ENCODE measurements around the gene KCTD16.

The KCTD16 gene

DNA sequence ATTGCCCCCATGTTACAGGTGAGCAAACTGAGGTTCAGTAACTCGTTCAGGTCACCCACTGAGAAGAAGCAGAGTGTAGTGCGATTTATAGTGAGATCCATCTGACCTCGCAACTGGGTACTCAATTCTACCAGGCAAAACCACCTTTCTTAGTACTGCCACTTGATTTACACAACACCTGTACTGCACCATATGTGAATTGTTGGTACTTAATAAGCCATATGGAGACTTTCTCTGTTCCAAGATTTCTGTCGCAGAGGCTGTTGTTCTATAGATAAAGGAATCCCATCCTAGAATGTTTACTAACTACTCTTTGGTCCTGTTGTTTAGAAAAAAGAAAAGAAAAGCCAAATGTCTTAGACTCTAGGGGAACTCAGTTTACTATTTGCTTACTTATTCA is 287.5 kb downstream of the KCTD16 start:
- no peak for DNase-seq (ENCODE audit: low spot score)
- ATAC-seq (ENCODE audit: low read depth) = no peak

DNA sequence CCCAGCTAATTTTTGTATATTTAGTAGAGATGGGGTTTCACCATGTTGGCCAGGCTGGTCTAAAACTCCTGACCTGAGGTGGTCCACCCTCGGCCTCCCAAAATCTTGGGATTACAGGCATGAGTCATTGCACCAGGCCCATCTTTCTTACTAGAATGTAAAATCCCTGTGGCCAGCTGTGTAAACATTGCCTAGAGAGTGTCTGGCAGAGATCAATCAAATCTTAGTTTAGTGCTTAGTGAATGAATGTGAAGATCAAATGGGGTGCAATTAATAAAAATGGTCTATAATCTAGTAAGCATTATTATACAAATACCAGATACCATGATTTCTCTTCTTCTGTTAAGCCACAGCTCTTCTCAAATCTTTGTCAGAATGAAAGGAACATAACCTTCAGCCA is 289.9 kb downstream of the KCTD16 start:
- no peaks in the 10 kb centered on the region for H3K9me3 ChIP-seq (ENCODE audit: severe bottlenecking)
- TF ChIP-seq, protein P1, sequence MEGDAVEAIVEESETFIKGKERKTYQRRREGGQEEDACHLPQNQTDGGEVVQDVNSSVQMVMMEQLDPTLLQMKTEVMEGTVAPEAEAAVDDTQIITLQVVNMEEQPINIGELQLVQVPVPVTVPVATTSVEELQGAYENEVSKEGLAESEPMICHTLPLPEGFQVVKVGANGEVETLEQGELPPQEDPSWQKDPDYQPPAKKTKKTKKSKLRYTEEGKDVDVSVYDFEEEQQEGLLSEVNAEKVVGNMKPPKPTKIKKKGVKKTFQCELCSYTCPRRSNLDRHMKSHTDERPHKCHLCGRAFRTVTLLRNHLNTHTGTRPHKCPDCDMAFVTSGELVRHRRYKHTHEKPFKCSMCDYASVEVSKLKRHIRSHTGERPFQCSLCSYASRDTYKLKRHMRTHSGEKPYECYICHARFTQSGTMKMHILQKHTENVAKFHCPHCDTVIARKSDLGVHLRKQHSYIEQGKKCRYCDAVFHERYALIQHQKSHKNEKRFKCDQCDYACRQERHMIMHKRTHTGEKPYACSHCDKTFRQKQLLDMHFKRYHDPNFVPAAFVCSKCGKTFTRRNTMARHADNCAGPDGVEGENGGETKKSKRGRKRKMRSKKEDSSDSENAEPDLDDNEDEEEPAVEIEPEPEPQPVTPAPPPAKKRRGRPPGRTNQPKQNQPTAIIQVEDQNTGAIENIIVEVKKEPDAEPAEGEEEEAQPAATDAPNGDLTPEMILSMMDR (IDR thresholded peaks at IDR 0.05; ENCODE audit: poor library complexity, severe bottlenecking) = no peak
- ATAC-seq (ENCODE audit: low read depth) (no peak), DNase-seq (ENCODE audit: low spot score) (no peak)
- no peak overlapping the region for H3K4me3 ChIP-seq (ENCODE audit: severe bottlenecking)
- H3K36me3 ChIP-seq (ENCODE audit: low read depth) = no peaks in the 10 kb centered on the region
- peaks cover 10% of the 10 kb centered on the region for H3K27me3 ChIP-seq (ENCODE audit: insufficient read depth, poor library complexity, severe bottlenecking)
- no peaks in the 10 kb centered on the region for H3K4me1 ChIP-seq (ENCODE audit: insufficient read depth, poor library complexity, severe bottlenecking)
- no peak overlapping the region for H3K27ac ChIP-seq (ENCODE audit: poor library complexity, severe bottlenecking)

More for the DNA sequence above, 287.5 kb downstream of the KCTD16 start:
- H3K4me1 ChIP-seq (ENCODE audit: insufficient read depth, poor library complexity, severe bottlenecking) = no peaks in the 10 kb centered on the region
- no peak overlapping the region for H3K4me3 ChIP-seq (ENCODE audit: severe bottlenecking)
- peaks cover 6% of the 10 kb centered on the region for H3K27me3 ChIP-seq (ENCODE audit: insufficient read depth, poor library complexity, severe bottlenecking)
- no peaks in the 10 kb centered on the region for H3K36me3 ChIP-seq (ENCODE audit: low read depth)
- H3K9me3 ChIP-seq (ENCODE audit: severe bottlenecking) = no peaks in the 10 kb centered on the region
- TF ChIP-seq, protein P1 (IDR thresholded peaks at IDR 0.05; ENCODE audit: poor library complexity, severe bottlenecking) = no peak
- no peak overlapping the region for H3K27ac ChIP-seq (ENCODE audit: poor library complexity, severe bottlenecking)

DNA sequence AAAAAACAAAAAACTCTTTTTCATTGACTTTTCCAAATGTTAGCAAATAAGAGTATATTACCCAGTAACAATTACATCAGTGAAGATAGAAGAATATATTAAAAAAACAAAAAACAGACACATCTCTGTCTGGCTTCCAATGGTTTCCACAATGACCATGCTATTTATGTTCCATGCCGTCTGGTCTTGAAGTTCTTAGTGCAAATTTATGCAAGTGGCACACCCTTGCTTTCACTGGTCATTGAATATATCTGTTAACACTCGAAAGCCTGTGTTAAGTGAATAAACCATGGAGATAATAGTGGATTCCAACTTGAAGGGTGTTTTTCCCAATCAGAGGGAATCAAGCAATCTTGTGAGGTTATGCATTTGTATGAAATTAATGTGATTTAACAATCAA is 291.9 kb downstream of the KCTD16 start:
- Histone ChIP-seq H3K9me3 (ENCODE audit: severe bottlenecking) (no peaks in the 10 kb centered on the region), H3K36me3 (ENCODE audit: low read depth) (no peaks in the 10 kb centered on the region), H3K4me1 (ENCODE audit: insufficient read depth, poor library complexity, severe bottlenecking) (no peaks in the 10 kb centered on the region), H3K27ac (ENCODE audit: poor library complexity, severe bottlenecking) (no peak overlapping the region), H3K4me3 (ENCODE audit: severe bottlenecking) (no peak overlapping the region), H3K27me3 (ENCODE audit: insufficient read depth, poor library complexity, severe bottlenecking) (peaks cover 4% of the 10 kb centered on the region)
- TF ChIP-seq, protein P1 (IDR thresholded peaks at IDR 0.05; ENCODE audit: poor library complexity, severe bottlenecking) = no peak
- DNase-seq (ENCODE audit: low spot score) (no peak), ATAC-seq (ENCODE audit: low read depth) (no peak)

DNA sequence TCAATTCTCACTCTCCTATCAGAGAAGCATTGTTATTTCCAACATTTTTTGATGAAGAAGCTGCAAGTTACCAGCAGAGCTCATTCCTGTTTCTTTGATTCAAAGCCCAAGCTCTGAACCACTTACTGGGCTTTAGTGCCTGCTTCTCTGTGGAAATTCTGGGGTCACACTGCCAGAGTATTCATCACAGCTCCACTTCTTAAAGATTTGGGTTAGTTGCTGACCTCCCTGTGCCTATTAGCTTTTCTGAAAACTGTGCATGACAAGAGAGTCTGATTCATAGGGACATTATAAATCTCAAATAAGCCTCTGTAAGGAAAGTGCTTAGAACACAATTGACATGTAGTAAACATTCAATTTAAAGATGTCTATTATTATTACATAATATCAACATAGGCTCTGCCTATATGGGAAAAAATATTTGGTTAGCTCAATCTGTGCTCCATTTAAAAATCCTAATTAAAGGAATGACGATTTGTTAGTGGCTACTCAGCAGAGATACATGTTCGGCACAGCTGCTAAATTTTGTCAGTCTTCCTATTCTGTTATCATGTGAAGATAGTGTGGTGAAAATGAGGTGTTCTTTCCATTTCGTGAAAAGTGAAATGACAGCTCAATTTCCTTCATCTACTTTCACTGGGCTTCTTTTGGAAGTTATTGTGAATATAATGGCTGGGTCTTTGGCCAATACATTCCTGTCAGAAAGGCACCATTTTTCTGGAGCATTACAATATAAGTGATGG is 293.0 kb downstream of the KCTD16 start:
- DNase-seq (ENCODE audit: low spot score) (no peak), ATAC-seq (ENCODE audit: low read depth) (no peak)
- H3K36me3 ChIP-seq (ENCODE audit: low read depth) = no peaks in the 10 kb centered on the region
- H3K4me1 ChIP-seq (ENCODE audit: insufficient read depth, poor library complexity, severe bottlenecking) = no peaks in the 10 kb centered on the region
- H3K4me3 ChIP-seq (ENCODE audit: severe bottlenecking) = no peak overlapping the region
- TF ChIP-seq, protein P1 (IDR thresholded peaks at IDR 0.05; ENCODE audit: poor library complexity, severe bottlenecking) = no peak
- no peak overlapping the region for H3K27ac ChIP-seq (ENCODE audit: poor library complexity, severe bottlenecking)
- H3K9me3 ChIP-seq (ENCODE audit: severe bottlenecking) = no peaks in the 10 kb centered on the region
- peaks cover 4% of the 10 kb centered on the region for H3K27me3 ChIP-seq (ENCODE audit: insufficient read depth, poor library complexity, severe bottlenecking)

DNA sequence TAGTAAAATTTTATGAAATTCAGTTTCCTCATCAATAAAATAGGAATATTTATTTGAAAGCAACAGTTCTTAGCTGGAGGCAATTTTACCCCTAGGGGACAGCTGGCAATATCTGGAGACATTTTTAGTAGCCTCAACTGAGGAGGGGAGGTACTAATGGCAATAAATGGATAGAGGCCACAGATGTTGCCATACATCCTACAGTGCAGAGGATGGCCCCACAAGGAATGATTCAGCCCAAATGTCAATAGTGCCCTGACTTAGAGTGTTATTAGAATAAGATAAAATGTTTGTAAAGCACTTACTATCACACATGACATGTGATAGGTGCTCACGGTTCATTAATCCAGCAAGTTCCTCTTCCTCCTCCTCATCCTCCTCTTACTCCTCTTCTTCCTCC is 293.6 kb downstream of the KCTD16 start:
- ATAC-seq (ENCODE audit: low read depth) (no peak), DNase-seq (ENCODE audit: low spot score) (no peak)
- H3K27ac ChIP-seq (ENCODE audit: poor library complexity, severe bottlenecking) = no peak overlapping the region
- TF ChIP-seq, protein P1 (IDR thresholded peaks at IDR 0.05; ENCODE audit: poor library complexity, severe bottlenecking) = no peak
- H3K27me3 ChIP-seq (ENCODE audit: insufficient read depth, poor library complexity, severe bottlenecking) = peaks cover 7% of the 10 kb centered on the region
- H3K36me3 ChIP-seq (ENCODE audit: low read depth) = no peaks in the 10 kb centered on the region
- no peak overlapping the region for H3K4me3 ChIP-seq (ENCODE audit: severe bottlenecking)
- H3K9me3 ChIP-seq (ENCODE audit: severe bottlenecking) = no peaks in the 10 kb centered on the region
- H3K4me1 ChIP-seq (ENCODE audit: insufficient read depth, poor library complexity, severe bottlenecking) = no peaks in the 10 kb centered on the region

Measured in RWPE2 (cell line).